Osteoblast (primary cell): ENCODE results near the gene MEGF10. TPM values are rescaled to one million over a fixed set of nuclear protein-coding genes. Genes with fewer than 3 reads are reported as not detected.

Experiments used
- DNase-seq: peaks from one replicate; pipeline ENCODE4 v3.0.0; 2011; ENCODE audit warnings: low spot score, mixed read lengths; ENCODE audit not compliant: insufficient read length; ENCODE audit errors: missing footprints
- H2AFZ ChIP-seq: 2 replicates; pipeline ENCODE4 v1.6.0; 2011; ENCODE audit warnings: mild to moderate bottlenecking, low read length
- H3K27ac ChIP-seq: 2 replicates; pipeline ENCODE4 v1.5.1; 2011; ENCODE audit warnings: mild to moderate bottlenecking, low read depth, low read length, moderate library complexity
- H3K27me3 ChIP-seq: 2 replicates; pipeline ENCODE4 v1.6.0; 2012; ENCODE audit warnings: mild to moderate bottlenecking, control low read depth, inconsistent platforms, low read length, moderate library complexity; ENCODE audit not compliant: insufficient read depth
- H3K36me3 ChIP-seq: 2 replicates; pipeline ENCODE4 v1.5.1; 2011; ENCODE audit warnings: mild to moderate bottlenecking, low read length, control low read depth, moderate library complexity; ENCODE audit not compliant: insufficient read depth
- H3K4me1 ChIP-seq: 2 replicates; pipeline ENCODE4 v1.5.1; 2011; ENCODE audit warnings: mild to moderate bottlenecking, low read length, control low read depth, moderate library complexity; ENCODE audit not compliant: insufficient read depth
- H3K4me2 ChIP-seq: 2 replicates; pipeline ENCODE4 v1.6.0; 2011; ENCODE audit warnings: mild to moderate bottlenecking, low read length; ENCODE audit not compliant: insufficient read depth
- H3K4me3 ChIP-seq: fragments of 200-600 bp; sonication (generic); 3 replicates; pipeline ENCODE4 v1.5.1; 2012; ENCODE audit warnings: mild to moderate bottlenecking, low read length, inconsistent platforms; ENCODE audit not compliant: insufficient read depth
- H3K79me2 ChIP-seq: 2 replicates; pipeline ENCODE4 v1.6.0; 2012; ENCODE audit warnings: mild to moderate bottlenecking, low read length, control low read depth, inconsistent platforms; ENCODE audit not compliant: insufficient read depth
- H3K9me3 ChIP-seq: 2 replicates; pipeline ENCODE4 v1.5.1; 2011; ENCODE audit warnings: low read depth, low read length, control low read depth
- H4K20me1 ChIP-seq: 2 replicates; pipeline ENCODE4 v1.6.0; 2012; ENCODE audit warnings: mild to moderate bottlenecking, low read length, control low read depth; ENCODE audit not compliant: insufficient read depth
- CTCF ChIP-seq: IDR thresholded peaks from 2 replicates; pipeline ENCODE4 v1.5.1; 2011; ENCODE audit warnings: mild to moderate bottlenecking, low read depth, low read length, moderate library complexity; ENCODE audit errors: extremely low read depth
- total RNA-seq: library from RNA; depleted of rRNA; stranded (reverse); fragments of >200 nt; gene quantifications from 2 replicates; pipeline ENCODE4 v1.2.3, GENCODE V29; 2012

MEGF10 gene
- total RNA-seq, 1 donor, result 1.4 TPM

- no peaks in the 10 kb centered on the region for H3K79me2 ChIP-seq
- peaks cover 10% of the 10 kb centered on the region for H3K27me3 ChIP-seq
- H3K4me3 ChIP-seq, result no peak overlapping the region
- H4K20me1 ChIP-seq, result no peaks in the 10 kb centered on the region
- no peaks in the 10 kb centered on the region for H3K36me3 ChIP-seq
- DNase-seq, result no peak
- no peak for TF ChIP-seq CTCF
- H3K27ac ChIP-seq, result no peak overlapping the region
- H3K4me1 ChIP-seq, result no peaks in the 10 kb centered on the region
- no peak overlapping the region for H3K4me2 ChIP-seq
- H3K9me3 ChIP-seq, result no peaks in the 10 kb centered on the region
- no peak overlapping the region for H2AFZ ChIP-seq
These were observed 12.8 kb downstream of the MEGF10 start for GRCh38 chr5:127303404-127303803.

- Histone ChIP-seq H3K4me1 (no peaks in the 10 kb centered on the region), H3K79me2 (no peaks in the 10 kb centered on the region), H3K9me3 (no peaks in the 10 kb centered on the region), H3K4me2 (no peak overlapping the region), H3K4me3 (no peak overlapping the region), H3K36me3 (no peaks in the 10 kb centered on the region), H4K20me1 (no peaks in the 10 kb centered on the region), H3K27ac (no peak overlapping the region), H3K27me3 (peaks cover 11% of the 10 kb centered on the region), H2AFZ (no peak overlapping the region)
- DNase-seq, result no peak
- no peak for TF ChIP-seq CTCF
These were observed 14.9 kb downstream of the MEGF10 start for GRCh38 chr5:127305493-127305892.

GRCh38 chr5:127306036-127306435 lies 15.4 kb downstream of the MEGF10 start:
- Histone ChIP-seq H4K20me1 (no peaks in the 10 kb centered on the region), H3K36me3 (no peaks in the 10 kb centered on the region), H3K4me1 (no peaks in the 10 kb centered on the region), H3K4me3 (no peak overlapping the region), H3K4me2 (no peak overlapping the region), H3K79me2 (no peaks in the 10 kb centered on the region), H3K9me3 (no peaks in the 10 kb centered on the region), H3K27ac (no peak overlapping the region), H3K27me3 (peaks cover 14% of the 10 kb centered on the region), H2AFZ (no peak overlapping the region)
- DNase-seq, result no peak
- TF ChIP-seq CTCF, result no peak

GRCh38 chr5:127306647-127307046 lies 16.1 kb downstream of the MEGF10 start:
- Histone ChIP-seq H3K4me2 (no peak overlapping the region), H3K4me1 (no peaks in the 10 kb centered on the region), H3K27me3 (peaks cover 16% of the 10 kb centered on the region), H3K27ac (no peak overlapping the region), H4K20me1 (no peaks in the 10 kb centered on the region), H3K9me3 (no peaks in the 10 kb centered on the region), H2AFZ (no peak overlapping the region), H3K4me3 (no peak overlapping the region), H3K36me3 (no peaks in the 10 kb centered on the region), H3K79me2 (no peaks in the 10 kb centered on the region)
- no peak for TF ChIP-seq CTCF
- DNase-seq, result no peak
